Sigmoid colon (tissue), 4 donors: ENCODE measurements around the gene EIF4E2.

Experiments used
- EP300 ChIP-seq, 4 donors: sonication (generic); formaldehyde crosslinking; IDR thresholded peaks; one replicate each; pipeline ENCODE4 v1.6.1; 2017; ENCODE audit warnings: antibody characterized with exemption in 4 of 4
- POLR2A ChIP-seq, 2 donors: fragments of 450-650 bp; IDR thresholded peaks; one replicate each; pipeline ENCODE4 v1.6.1; 2016; ENCODE audit warnings: antibody characterized with exemption in 2 of 2, mild to moderate bottlenecking in 2 of 2, moderate library complexity in 2 of 2
- POLR2AphosphoS5 ChIP-seq, 4 donors: sonication (generic); formaldehyde crosslinking; IDR thresholded peaks; one replicate each; pipeline ENCODE4 v1.6.1; 2017; ENCODE audit warnings: antibody characterized with exemption in 4 of 4
- TF ChIP-seq, protein P1 (sequence below), 4 experiments: fragments of 450-650 bp in 3 of 4; fragments of 200-600 bp in 1 of 4; IDR thresholded peaks; one replicate each; pipeline ENCODE4 v1.5.1; 2016 to 2019; ENCODE audit warnings: antibody characterized with exemption in 4 of 4, mild to moderate bottlenecking in 3 of 4, moderate library complexity in 2 of 4

DNA sequence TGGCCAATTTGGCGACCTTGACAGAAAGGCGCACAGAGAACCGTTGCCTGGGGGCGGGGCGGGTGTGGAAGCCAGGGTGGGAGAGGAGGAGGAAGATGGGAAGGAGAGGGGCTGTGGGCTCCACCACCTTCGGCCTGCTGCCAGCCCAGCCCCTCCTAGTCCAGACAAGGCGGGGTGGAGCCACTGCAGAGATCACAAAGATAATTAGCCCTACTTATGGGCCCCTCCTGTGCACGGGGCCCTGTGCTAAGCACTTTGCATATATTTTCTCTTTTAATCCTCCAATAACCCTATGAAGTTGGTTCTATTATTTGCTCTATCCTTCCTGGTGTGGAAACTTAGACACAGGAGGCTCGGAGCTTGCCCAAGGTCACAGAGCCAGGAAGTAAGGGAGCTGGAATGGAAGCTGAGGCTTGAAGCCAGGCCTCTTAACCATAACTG lies 49.1 kb upstream of the EIF4E2 start:
- TF ChIP-seq, protein P1, sequence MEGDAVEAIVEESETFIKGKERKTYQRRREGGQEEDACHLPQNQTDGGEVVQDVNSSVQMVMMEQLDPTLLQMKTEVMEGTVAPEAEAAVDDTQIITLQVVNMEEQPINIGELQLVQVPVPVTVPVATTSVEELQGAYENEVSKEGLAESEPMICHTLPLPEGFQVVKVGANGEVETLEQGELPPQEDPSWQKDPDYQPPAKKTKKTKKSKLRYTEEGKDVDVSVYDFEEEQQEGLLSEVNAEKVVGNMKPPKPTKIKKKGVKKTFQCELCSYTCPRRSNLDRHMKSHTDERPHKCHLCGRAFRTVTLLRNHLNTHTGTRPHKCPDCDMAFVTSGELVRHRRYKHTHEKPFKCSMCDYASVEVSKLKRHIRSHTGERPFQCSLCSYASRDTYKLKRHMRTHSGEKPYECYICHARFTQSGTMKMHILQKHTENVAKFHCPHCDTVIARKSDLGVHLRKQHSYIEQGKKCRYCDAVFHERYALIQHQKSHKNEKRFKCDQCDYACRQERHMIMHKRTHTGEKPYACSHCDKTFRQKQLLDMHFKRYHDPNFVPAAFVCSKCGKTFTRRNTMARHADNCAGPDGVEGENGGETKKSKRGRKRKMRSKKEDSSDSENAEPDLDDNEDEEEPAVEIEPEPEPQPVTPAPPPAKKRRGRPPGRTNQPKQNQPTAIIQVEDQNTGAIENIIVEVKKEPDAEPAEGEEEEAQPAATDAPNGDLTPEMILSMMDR (IDR thresholded peaks at IDR 0.05), result no peak
- no peak for TF ChIP-seq EP300 (IDR thresholded peaks at IDR 0.05)
- TF ChIP-seq POLR2A (IDR thresholded peaks at IDR 0.05), result no peak
- TF ChIP-seq POLR2AphosphoS5 (IDR thresholded peaks at IDR 0.05), result no peak
